GM19397 (cell line): ENCODE results near the gene FGFR2.
"Not testable (repeated sequence)": the region's sequence is repeated elsewhere in the genome, so short reads cannot be mapped to it uniquely, and the experiment has no call there.

ENCODE experiments used
- ATAC-seq: cut with Tn5 transposase; IDR thresholded peaks from one replicate; pipeline ENCODE4 v1.9.1; 2021; ENCODE audit warnings: mild to moderate bottlenecking, moderate library complexity; ENCODE audit not compliant: unreplicated experiment

FGFR2 gene

GRCh38 chr10:121556918-121557573 is 41.2 kb downstream of the FGFR2 start:
- ATAC-seq: no peak

- ATAC-seq: no peak
Measured at GRCh38 chr10:121556455-121556854, 41.8 kb downstream of the FGFR2 start.

GRCh38 chr10:121554916-121555315 is 43.3 kb downstream of the FGFR2 start:
- not testable (repeated sequence) for ATAC-seq

GRCh38 chr10:121553511-121554264 is 44.6 kb downstream of the FGFR2 start:
- ATAC-seq: no peak

GRCh38 chr10:121552746-121553145 is 45.5 kb downstream of the FGFR2 start:
- no peak for ATAC-seq

GRCh38 chr10:121551210-121551885 is 46.9 kb downstream of the FGFR2 start:
- no peak for ATAC-seq

- ATAC-seq: no peak
Measured at GRCh38 chr10:121544301-121544869, 53.9 kb downstream of the FGFR2 start.

GRCh38 chr10:121543545-121543944 is 54.7 kb downstream of the FGFR2 start:
- ATAC-seq: no peak

GRCh38 chr10:121541450-121542120 is 56.7 kb downstream of the FGFR2 start:
- ATAC-seq: no peak

GRCh38 chr10:121540732-121541395 is 57.4 kb downstream of the FGFR2 start:
- no peak for ATAC-seq

- ATAC-seq: no peak
Measured at GRCh38 chr10:121539786-121540185, 58.5 kb downstream of the FGFR2 start.

GRCh38 chr10:121536310-121536913 is 61.8 kb downstream of the FGFR2 start:
- ATAC-seq: no peak

GRCh38 chr10:121535381-121535780 is 62.9 kb downstream of the FGFR2 start:
- no peak for ATAC-seq

- ATAC-seq: no peak
Measured at GRCh38 chr10:121532292-121532864, 65.9 kb downstream of the FGFR2 start.

GRCh38 chr10:121531830-121532178 is 66.4 kb downstream of the FGFR2 start:
- no peak for ATAC-seq

- no peak for ATAC-seq
Measured at GRCh38 chr10:121531076-121531829, 67.0 kb downstream of the FGFR2 start.

- ATAC-seq: no peak
Measured at GRCh38 chr10:121530481-121531075, 67.7 kb downstream of the FGFR2 start.

- ATAC-seq: no peak
Measured at GRCh38 chr10:121527690-121528089, 70.6 kb downstream of the FGFR2 start.

GRCh38 chr10:121526801-121527221 is 71.4 kb downstream of the FGFR2 start:
- no peak for ATAC-seq
